GM12878 (cell line): Measurements from ENCODE around the gene IKBKG. TPM values are rescaled to one million over a fixed set of nuclear protein-coding genes. Genes with fewer than 3 reads are reported as not detected.

Experiments used
- ATAC-seq: fragments of 200-7000 bp; cut with Tn5 transposase; 3 replicates; pipeline ENCODE4 v1.9.1; 2020; ENCODE audit warnings: mild to moderate bottlenecking, moderate library complexity
- BruUV-seq: library from RNA; stranded (reverse); fragments of 400-500 nt; replicated peaks from 2 replicates; lab custom pipeline; 2021; lab: Mats Ljungman, UMichigan
- CTCF ChIA-PET: fragments of 300-600 bp; sonication (Branson Sonifier 250); formaldehyde crosslinking; extraction: SDS; loops from one replicate; lab custom pipeline; 2021; ENCODE audit warnings: inconsistent platforms; lab: Yijun Ruan, JAX
- POLR2A ChIA-PET: fragments of 350-600 bp; formaldehyde crosslinking; extraction: SDS; loops from one replicate; lab custom pipeline; 2021; ENCODE audit warnings: inconsistent platforms; lab: Charles Lee
- RAD21 ChIA-PET: fragments of 300-600 bp; sonication (Branson Sonifier 250); formaldehyde crosslinking; loops from one replicate; lab custom pipeline; 2023; ENCODE audit warnings: antibody characterized with exemption; ENCODE audit not compliant: unreplicated experiment; lab: Charles Lee
- SMC1A ChIA-PET: fragments of 300-600 bp; sonication (Branson Sonifier 250); formaldehyde crosslinking; loops from one replicate; lab custom pipeline; 2023; ENCODE audit not compliant: unreplicated experiment, uncharacterized antibody; lab: Charles Lee
- DNase-seq: peaks from one replicate; pipeline ENCODE4 v3.0.0-alpha.2; 2011; ENCODE audit warnings: low read depth, low spot score
- FAIRE-seq: peaks from 3 replicates; lab custom pipeline; 2011; peaks lifted over from hg19 to GRCh38; lab: Jason Lieb, UNC
- H2AFZ ChIP-seq: 2 replicates; pipeline ENCODE4 v1.6.0; 2011; ENCODE audit warnings: low read depth, low read length, control low read depth; ENCODE audit not compliant: control insufficient read depth
- H3K27ac ChIP-seq: 2 replicates; pipeline ENCODE4 v1.5.1; 2011; ENCODE audit warnings: control low read depth; ENCODE audit not compliant: control insufficient read depth, insufficient read depth
- H3K27me3 ChIP-seq, 2 experiments: replicated peaks in 1 of 2; 2 replicates each; pipeline versions ENCODE4 v1.6.0 to v1.6.1; 2011; ENCODE audit warnings: low read length in 1 of 2; ENCODE audit not compliant: control insufficient read depth in 2 of 2, insufficient read depth in 2 of 2
- H3K36me3 ChIP-seq, 2 experiments: 2 replicates each; pipeline ENCODE4 v1.5.1; 2011; ENCODE audit warnings: low read length in 1 of 2; ENCODE audit not compliant: control insufficient read depth in 2 of 2, insufficient read depth in 2 of 2
- H3K4me1 ChIP-seq: 2 replicates; pipeline ENCODE4 v1.6.1; 2011; ENCODE audit warnings: mild to moderate bottlenecking, low read length, moderate library complexity, mixed read lengths; ENCODE audit not compliant: control insufficient read depth, insufficient read depth
- H3K4me2 ChIP-seq: 2 replicates; pipeline ENCODE4 v1.6.0; 2011; ENCODE audit warnings: control low read depth; ENCODE audit not compliant: control insufficient read depth, insufficient read depth
- H3K4me3 ChIP-seq: fragments of 200-600 bp; sonication (generic); 2 replicates; pipeline ENCODE4 v1.5.1; 2016
- H3K79me2 ChIP-seq: 2 replicates; pipeline ENCODE4 v1.6.0; 2011; ENCODE audit warnings: low read length; ENCODE audit not compliant: control insufficient read depth, insufficient read depth
- H3K9ac ChIP-seq: 2 replicates; pipeline ENCODE4 v1.8.0; 2011; ENCODE audit warnings: low read length, control low read depth, mixed read lengths; ENCODE audit not compliant: control insufficient read depth, insufficient read depth
- H3K9me3 ChIP-seq: replicated peaks from 3 replicates; pipeline ENCODE4 v1.5.1; 2011; ENCODE audit warnings: mild to moderate bottlenecking, low read length; ENCODE audit not compliant: control insufficient read depth, insufficient read depth
- H4K20me1 ChIP-seq: 2 replicates; pipeline ENCODE4 v1.6.0; 2011; ENCODE audit not compliant: control insufficient read depth, insufficient read depth
- CHD1 ChIP-seq: IDR thresholded peaks from 2 replicates; pipeline ENCODE4 v1.6.1; 2012; ENCODE audit warnings: low read depth, low read length, improper control_type of control experiment
- CTCF ChIP-seq, 3 experiments: IDR thresholded peaks in 2 of 3; conservative IDR thresholded peaks in 1 of 3; 2 replicates each; pipeline ENCODE4 v1.5.1; 2011; ENCODE audit warnings: low read depth in 3 of 3, low read length in 3 of 3, mild to moderate bottlenecking in 3 of 3, control low read depth in 2 of 3, moderate library complexity in 2 of 3, inconsistent platforms in 1 of 3, mixed read lengths in 1 of 3; ENCODE audit not compliant: control insufficient read depth in 2 of 3, insufficient read depth in 1 of 3; ENCODE audit errors: extremely low read depth in 1 of 3
- EZH2 ChIP-seq: IDR thresholded peaks from 2 replicates; pipeline ENCODE4 v1.6.1; 2012; ENCODE audit warnings: low read depth, mild to moderate bottlenecking, control low read depth, inconsistent platforms, low read length, borderline replicate concordance; ENCODE audit not compliant: control insufficient read depth
- IKZF2 ChIP-seq, 2 experiments: fragments of 450-650 bp; IDR thresholded peaks; 2 replicates each; pipeline ENCODE4 v1.6.1; 2017; ENCODE audit warnings: mild to moderate bottlenecking in 2 of 2, moderate library complexity in 2 of 2
- MYC ChIP-seq: IDR thresholded peaks from 2 replicates; pipeline ENCODE4 v1.6.1; 2011; ENCODE audit warnings: mild to moderate bottlenecking, low read length, moderate library complexity, inconsistent platforms; ENCODE audit not compliant: insufficient read depth, insufficient replicate concordance, insufficient read length, severe bottlenecking
- NBN ChIP-seq: fragments of 450-650 bp; IDR thresholded peaks from 2 replicates; pipeline ENCODE4 v1.6.1; 2016
- NR2F1 ChIP-seq: fragments of 450-650 bp; conservative IDR thresholded peaks from 2 replicates; pipeline ENCODE4 v1.6.1; 2017; ENCODE audit warnings: mild to moderate bottlenecking
- PML ChIP-seq: IDR thresholded peaks from 2 replicates; pipeline ENCODE4 v1.6.1; 2012; ENCODE audit warnings: low read length, inconsistent platforms
- SREBF2 ChIP-seq: IDR thresholded peaks from 2 replicates; pipeline ENCODE4 v1.6.1; 2012; ENCODE audit warnings: mild to moderate bottlenecking, low read length
- SUPT20H ChIP-seq: IDR thresholded peaks from 2 replicates; pipeline ENCODE4 v1.6.1; 2011; ENCODE audit warnings: low read depth, mild to moderate bottlenecking, low read length, moderate library complexity, borderline replicate concordance; ENCODE audit not compliant: control insufficient read depth
- ZNF687 ChIP-seq: fragments of 450-650 bp; IDR thresholded peaks from 2 replicates; pipeline ENCODE4 v1.6.1; 2017; ENCODE audit warnings: mild to moderate bottlenecking, moderate library complexity
- WGBS: methylation state at CpG from one replicate; pipeline ENCODE4 v1.1.6; 2016; ENCODE audit warnings: low lambda C conversion rate; ENCODE audit not compliant: insufficient replicate concordance, insufficient coverage; ENCODE audit errors: missing lambda C conversion rate; 5-methylcytosine and 5-hydroxymethylcytosine counted together
- in situ Hi-C: fragments of 300-500 bp; cut with MboI; formaldehyde crosslinking; loops from 9 replicates; pipeline ENCODE4 v1.14.3; 2018; ENCODE audit warnings: mixed read lengths
- intact Hi-C: fragments of 100-400 bp; cut with micrococcal nuclease; formaldehyde crosslinking; loops from one replicate; pipeline ENCODE4 v1.14.2; 2022; ENCODE audit not compliant: unreplicated experiment
- polyA plus RNA-seq, 11 experiments: library from polyadenylated mRNA; depleted of rRNA in 4 of 11; unstranded in 6 of 11; stranded (reverse) in 5 of 11; fragments of >200 nt; fragmentation: Nextera tagmentation in 4 of 11; fragmentation: Illumina TruSeq in 1 of 11; extraction: Ambion mirVana in 4 of 11; extraction: Trizol in 1 of 11; gene quantifications; 1 replicate in 1 of 11; 2 replicates in 10 of 11; pipeline versions ENCODE4 v1.2.1 to v1.2.3, GENCODE V29; 2011 to 2016; ENCODE audit warnings: inconsistent platforms in 2 of 11, missing spikeins in 2 of 11, low read depth in 1 of 11
- total RNA-seq, 4 experiments: library from RNA; depleted of rRNA in 3 of 4; stranded (reverse); fragments of >200 nt in 3 of 4; fragmentation: Illumina TruSeq in 1 of 4; extraction: Trizol in 1 of 4; gene quantifications; 2 replicates each; pipeline versions ENCODE4 v1.2.1 to v1.2.3, GENCODE V29; 2013 to 2021
- TF ChIP-seq, protein P1 (sequence below): fragments of 450-650 bp; IDR thresholded peaks from 2 replicates; pipeline ENCODE4 v1.6.1; 2018; ENCODE audit warnings: borderline replicate concordance, mild to moderate bottlenecking; ENCODE audit not compliant: partially characterized antibody

Gene IKBKG
- total and polyA plus RNA-seq, 10 of the 15 experiments (the other 5 are each of a cell fraction or from before 2014, with no cell fraction given), result 0.35 to 30.7 (median 16.7) TPM

DNA sequence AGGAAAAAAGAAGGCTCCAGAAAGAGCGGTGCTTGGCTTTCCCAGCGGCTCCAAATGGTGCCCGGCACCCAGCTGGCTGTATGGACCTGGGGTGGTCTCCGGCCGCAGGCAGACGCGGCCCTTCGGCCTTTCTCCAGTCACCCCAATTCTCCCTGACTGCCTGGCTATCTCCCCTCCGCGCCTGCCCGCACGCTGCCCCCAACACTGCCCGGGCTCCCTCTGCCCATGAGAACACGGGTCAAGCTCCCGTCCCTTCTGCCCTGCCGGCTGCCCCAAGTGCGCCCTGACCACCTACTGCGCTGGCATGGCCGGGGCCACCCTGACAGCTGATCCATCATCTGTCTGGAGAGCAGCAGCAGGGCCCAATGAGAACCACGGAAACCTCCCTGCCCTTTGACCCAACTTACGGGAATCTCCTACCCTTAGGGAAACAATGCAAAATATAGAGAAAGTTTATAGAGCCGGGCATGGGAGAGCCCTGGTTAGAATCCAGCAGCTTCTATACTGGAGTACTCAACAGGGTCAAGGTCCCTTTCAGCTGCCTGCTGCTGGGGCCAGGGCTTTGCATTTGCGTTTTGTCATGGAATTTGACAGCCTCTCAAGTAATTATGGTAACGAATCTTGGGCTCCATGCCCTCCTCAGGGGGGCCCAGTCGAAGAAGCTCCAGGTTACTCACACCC, 30.2 kb upstream of the IKBKG start:
- Histone ChIP-seq H3K4me2 (no peak overlapping the region), H3K9me3 (no peaks in the 10 kb centered on the region; the same call in 2 of the 3 replicates), H3K27me3 (no peaks in the 10 kb centered on the region), H3K9ac (no peak overlapping the region), H3K4me1 (no peaks in the 10 kb centered on the region), H2AFZ (no peak overlapping the region), H3K27ac (no peak overlapping the region), H3K36me3 (no peaks in the 10 kb centered on the region), H4K20me1 (no peaks in the 10 kb centered on the region), H3K79me2 (no peaks in the 10 kb centered on the region; the same call in none of the 2 replicates), H3K4me3 (no peak overlapping the region)
- intact Hi-C loops, result loop anchor here (5.0 kb wide), 1 partner anchor 40 kb away; the partner anchor contains the start of gene LAGE3
- ChIA-PET SMC1A (interaction anchor here (1.0 to 1.5 kb wide), 3 partner anchors 10 to 27 kb away, joined by 3 to 7 read pairs (median 4); partner anchors contain the start of gene SLC10A3), RAD21 (no interaction called here), CTCF (interaction anchor here (2.1 kb wide), 1 partner anchor 10 kb away, joined by 8 read pairs; no protein-coding TSS in a partner anchor), POLR2A (interaction anchor here (0.9 to 1.1 kb wide), 2 partner anchors 10 to 120 kb away, joined by 4 read pairs; no protein-coding TSS in a partner anchor)
- DNase-seq (no peak), ATAC-seq (no peak), FAIRE-seq (no peak)
- 83% methylated on average over 25 of the region's 25 CpGs for WGBS
- in situ Hi-C loops, result no loop called here
- BruUV-seq, result no TSS peak
- TF ChIP-seq PML (no peak), CHD1 (no peak), MYC (no peak), EZH2 (no peak), IKZF2 (IDR thresholded peaks at IDR 0.05) (no peak), SREBF2 (no peak), NBN (no peak), CTCF (IDR thresholded peaks at IDR 0.05 in 2 of 3, conservative IDR thresholded peaks at IDR 0.05 in 1 of 3; ENCODE audit: control insufficient read depth in 2 of 3, extremely low read depth in 1 of 3, insufficient read depth in 1 of 3, low read depth in 3 of 3, low read length in 3 of 3) (no peak), SUPT20H (no peak), ZNF687 (no peak), NR2F1 (no peak)
- TF ChIP-seq, protein P1, sequence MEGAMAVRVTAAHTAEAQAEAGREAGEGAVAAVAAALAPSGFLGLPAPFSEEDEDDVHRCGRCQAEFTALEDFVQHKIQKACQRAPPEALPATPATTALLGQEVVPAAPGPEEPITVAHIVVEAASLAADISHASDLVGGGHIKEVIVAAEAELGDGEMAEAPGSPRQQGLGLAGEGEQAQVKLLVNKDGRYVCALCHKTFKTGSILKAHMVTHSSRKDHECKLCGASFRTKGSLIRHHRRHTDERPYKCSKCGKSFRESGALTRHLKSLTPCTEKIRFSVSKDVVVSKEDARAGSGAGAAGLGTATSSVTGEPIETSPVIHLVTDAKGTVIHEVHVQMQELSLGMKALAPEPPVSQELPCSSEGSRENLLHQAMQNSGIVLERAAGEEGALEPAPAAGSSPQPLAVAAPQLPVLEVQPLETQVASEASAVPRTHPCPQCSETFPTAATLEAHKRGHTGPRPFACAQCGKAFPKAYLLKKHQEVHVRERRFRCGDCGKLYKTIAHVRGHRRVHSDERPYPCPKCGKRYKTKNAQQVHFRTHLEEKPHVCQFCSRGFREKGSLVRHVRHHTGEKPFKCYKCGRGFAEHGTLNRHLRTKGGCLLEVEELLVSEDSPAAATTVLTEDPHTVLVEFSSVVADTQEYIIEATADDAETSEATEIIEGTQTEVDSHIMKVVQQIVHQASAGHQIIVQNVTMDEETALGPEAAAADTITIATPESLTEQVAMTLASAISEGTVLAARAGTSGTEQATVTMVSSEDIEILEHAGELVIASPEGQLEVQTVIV, result no peak
